Left renal pelvis (tissue), 4 donors: ENCODE data around the gene FLACC1. TPM values are rescaled to one million over a fixed set of nuclear protein-coding genes. Genes with fewer than 3 reads are reported as not detected.
"Not testable (repeated sequence)": the region's sequence is repeated elsewhere in the genome, so short reads cannot be mapped to it uniquely, and the experiment has no call there.

Experiments used
- DNase-seq, 4 donors: peaks; one replicate each; pipeline ENCODE4 v3.0.0-alpha.2; 2013; ENCODE audit warnings: low read depth in 4 of 4, low spot score in 3 of 4
- polyA plus RNA-seq, 4 donors: library from polyadenylated mRNA; unstranded; fragments of 120-200 nt; gene quantifications; one replicate each; pipeline ENCODE4 v1.2.1, GENCODE V29; 2013; ENCODE audit not compliant: insufficient read length in 4 of 4

The FLACC1 gene
- polyA plus RNA-seq, 4 donors: 1.8 to 3.1 (median 2.1) TPM

DNA sequence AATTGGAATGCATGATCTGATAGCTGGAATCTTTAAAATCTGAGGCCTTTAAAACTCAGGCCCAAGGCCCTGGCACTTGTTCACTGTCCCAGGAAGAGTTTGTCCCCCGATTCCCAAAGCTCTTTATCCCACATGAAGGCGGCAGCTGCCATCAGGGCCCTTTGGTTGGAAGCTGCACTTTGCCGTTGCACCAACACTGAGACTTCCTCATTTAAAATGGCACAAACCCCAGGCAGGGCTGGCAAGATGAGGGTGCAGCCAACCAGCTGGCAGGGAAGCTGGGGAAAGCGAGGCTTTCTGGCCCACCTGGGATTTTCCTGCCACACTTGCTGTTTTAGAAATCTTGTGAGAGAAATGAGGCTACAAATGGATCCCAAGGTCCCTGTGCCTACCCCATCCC lies 6.3 kb downstream of the FLACC1 start:
- DNase-seq: no peak

DNA sequence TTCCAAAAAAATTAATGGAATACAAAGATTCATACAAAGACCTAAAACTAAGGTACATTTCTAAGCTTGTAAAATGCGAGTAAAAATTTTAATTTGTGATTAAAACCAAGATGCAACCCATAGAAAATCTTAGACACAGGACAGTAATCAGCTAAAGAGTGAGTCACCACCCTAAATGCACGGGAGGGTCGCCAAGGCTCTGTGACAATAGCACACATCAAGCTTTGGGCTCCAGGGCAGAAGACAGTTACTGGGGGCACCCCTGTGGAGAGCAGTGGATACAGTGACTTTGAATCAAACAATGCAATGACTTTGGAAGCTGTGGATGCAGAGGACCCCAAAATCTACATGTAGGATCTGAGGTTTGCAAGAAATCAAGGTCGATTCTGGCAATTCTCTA lies 7.5 kb downstream of the FLACC1 start:
- no peak for DNase-seq

DNA sequence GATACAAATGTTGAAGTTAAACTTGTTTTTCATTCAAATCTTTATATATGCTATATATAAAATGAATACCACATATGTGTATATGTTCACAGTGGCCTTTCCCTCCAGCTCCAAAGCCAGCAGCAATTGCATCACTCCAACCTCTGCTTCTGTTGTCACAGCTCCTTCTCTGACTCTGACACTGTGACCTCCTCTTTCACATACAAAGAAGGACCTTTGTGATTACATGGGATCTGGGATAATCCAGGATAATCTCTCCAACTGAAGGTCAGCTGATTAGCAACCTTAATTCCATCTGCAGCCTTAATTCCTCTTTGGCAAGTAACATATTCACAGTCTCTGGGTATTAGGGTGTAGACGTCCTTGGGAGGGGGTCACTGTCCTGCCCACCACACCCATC lies 8.4 kb downstream of the FLACC1 start:
- no peak for DNase-seq

DNA sequence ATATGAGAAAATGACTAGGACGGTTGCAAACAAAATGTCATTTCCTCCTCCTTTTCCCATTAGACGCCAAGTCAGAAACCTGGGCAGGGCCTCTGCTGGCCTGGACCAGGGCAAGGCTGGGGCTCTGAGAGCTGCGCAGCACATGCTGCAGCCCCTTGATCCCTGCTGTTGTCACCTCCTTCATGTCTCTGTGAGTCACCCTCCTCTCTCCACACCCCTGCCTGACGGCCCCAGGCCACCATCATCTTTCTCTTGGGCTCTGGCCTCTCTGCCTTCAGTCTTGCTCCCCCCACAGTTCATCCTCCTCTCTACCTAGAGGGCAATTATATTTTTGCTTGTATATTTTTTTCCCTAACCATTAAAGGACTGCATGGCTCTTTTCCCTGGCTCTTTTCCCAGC lies 10.0 kb downstream of the FLACC1 start:
- no peak for DNase-seq

DNA sequence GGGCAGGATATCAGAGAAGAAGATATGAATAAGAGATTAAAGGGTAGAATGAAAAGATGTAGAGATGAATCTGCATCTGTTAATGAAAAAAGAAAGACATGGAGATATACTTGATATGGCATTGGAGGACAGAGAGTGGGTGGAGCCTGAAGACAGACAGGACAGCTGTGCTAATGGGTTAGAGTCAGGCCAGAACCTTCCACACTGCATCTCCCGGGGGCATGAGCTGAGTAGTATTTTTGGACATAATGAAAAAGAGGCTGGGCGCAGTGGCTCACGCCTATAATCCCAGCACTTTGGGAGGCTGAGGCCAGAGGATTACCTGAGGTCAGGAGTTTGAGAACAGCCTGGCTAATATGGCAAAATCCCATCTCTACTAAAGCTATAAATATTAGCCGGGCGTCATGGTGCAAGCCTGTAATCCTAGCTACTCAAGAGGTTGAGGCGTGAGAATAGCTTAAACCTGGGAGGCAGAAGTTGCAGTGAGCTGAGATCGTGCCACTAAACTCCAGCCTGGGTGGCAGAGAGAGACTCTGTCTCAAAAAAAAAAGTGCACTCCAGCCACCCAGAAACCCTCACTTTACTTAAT lies 11.4 kb downstream of the FLACC1 start:
- no peak for DNase-seq

DNA sequence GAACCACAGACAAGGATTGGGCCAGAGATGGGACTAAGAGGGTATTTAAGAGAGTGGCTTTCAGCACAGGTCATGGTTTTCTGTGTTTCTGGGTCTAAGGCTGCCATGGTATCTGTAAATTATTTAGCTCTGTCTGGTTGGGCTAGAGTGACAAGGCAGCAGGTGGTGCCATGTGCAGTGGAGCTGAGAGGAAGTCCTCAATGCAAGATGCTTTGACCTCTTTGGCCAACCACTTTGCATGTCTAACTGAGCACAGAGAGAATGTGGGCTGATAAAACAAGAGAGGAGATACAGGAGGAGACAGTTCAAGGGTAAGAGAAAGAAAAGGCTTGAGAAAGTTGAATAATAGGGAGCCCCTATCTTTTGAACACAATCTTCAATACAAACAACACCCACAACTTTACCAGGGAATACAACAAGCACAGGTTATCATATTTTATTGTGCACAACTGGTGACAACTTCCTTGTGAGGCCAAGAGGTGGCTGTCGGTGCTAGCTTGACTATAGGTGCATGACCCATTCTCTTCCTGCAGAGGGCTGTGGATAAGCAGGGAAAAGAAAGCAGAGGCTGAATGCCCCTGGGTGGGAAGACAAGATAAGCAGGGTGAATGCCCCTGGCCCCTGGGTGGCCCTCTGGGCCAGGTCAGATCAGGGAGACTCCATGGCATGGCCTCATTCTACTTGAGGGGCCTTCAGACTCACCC lies 12.3 kb downstream of the FLACC1 start:
- DNase-seq: no peak

DNA sequence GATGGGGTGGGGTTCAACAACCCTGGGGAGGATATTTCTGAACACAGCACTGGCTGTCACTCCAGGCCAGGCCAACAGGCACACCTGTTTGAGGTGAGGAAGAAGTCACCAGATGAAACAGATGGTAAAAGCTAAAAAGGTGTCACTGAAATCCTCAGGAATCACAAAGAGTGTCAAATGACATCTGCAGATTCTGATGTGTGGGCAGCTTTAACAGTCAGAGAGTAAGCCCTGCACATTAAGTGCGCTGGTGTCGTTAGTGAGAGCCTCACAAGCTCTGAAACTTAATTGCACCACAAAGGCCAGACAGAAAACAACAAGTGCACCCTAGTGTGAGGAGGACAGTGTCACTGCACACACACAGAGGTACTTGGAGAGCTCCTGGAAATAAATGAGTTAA lies 13.6 kb downstream of the FLACC1 start:
- no peak for DNase-seq

DNA sequence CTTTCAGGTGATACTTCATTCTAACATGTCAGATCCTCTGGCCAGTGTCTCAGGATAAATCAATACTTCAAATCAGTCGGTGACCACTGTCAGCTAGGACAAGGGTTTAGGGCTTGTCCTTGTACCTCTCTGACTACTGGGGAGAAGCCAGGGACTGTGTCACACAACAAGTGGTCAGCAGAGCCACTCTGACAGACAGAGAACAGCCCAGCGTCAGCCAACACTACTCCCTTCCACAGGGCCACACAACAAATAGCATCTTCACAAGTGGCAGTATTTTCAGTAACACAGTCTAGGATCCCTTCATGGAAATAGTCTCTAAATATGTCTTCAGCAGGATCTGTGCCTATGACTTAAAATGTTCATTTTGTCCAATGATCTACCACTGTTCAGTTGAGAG lies 14.2 kb downstream of the FLACC1 start:
- no peak for DNase-seq

DNA sequence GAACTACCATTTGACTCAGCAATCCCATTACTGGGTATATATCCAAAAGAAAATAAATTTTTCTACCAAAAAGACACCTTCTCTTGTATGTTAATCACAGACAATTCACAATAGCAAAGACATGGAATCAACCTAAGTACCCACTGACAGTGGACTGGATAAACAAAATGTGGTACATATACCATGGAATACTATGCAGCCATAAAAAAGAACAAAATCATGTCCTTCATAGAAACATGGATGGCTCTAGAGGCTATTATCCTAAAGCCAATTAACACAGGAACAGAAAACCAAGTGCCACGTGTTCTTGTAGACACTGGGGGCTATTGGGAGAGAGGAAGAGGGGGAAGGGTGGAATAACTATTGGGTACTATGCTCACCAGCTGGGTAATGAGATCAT lies 27.7 kb downstream of the FLACC1 start:
- no peak for DNase-seq

DNA sequence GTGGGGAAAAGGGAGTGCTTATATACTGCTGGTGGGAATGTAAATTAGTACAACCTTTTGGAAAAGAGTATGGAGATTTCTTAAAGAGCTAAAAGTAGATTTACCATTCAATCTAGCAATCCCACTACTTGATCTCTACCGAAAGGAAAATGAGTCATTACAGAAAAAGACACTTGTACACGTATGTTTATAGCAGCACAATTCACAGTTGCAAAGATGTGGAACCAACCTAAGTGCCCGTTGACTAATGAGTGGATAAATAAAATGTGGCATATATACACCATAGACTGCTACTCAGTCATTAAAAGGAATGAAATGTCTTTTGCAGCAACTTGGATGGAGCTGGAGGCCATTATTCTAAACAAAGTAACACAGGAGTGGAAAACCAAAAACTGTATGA lies 29.5 kb downstream of the FLACC1 start:
- DNase-seq: no peak

DNA sequence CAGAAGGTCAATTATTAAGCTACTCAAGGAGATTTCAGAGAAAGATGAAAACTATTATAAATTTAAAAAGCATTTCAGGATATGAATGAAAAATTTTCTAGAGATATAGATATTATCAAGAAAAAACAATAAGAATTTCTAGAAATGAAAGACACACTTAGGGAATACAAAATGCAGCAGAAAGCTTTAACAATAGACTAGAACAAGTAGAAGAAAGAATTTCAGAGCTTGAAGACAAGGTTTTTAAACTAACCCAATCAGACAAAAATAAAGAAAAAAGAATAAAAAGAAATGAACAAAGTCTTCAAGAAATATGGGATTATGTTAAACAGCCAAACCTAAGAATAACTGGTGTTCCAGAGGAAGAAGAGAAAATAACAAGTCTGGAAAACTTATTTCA lies 34.4 kb downstream of the FLACC1 start:
- no peak for DNase-seq

DNA sequence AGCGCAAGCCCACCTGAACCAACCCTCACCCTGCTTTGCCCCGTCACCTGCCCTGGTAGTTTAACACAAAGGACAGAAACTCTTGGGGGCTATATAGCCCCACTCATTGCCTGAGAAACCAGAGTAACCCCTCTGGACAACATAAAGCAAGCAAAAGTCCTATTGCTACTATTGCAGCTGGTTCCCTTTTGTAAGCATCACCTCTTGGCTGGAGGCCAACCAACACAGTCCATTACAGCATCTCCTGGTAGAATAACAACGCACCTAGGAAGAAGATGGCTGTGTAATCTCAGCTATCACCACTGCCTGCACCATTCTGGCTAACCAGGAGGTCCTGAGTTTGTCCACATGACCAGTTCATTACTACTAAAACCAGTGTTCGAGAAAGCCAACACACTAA lies 36.4 kb downstream of the FLACC1 start:
- DNase-seq: no peak

DNA sequence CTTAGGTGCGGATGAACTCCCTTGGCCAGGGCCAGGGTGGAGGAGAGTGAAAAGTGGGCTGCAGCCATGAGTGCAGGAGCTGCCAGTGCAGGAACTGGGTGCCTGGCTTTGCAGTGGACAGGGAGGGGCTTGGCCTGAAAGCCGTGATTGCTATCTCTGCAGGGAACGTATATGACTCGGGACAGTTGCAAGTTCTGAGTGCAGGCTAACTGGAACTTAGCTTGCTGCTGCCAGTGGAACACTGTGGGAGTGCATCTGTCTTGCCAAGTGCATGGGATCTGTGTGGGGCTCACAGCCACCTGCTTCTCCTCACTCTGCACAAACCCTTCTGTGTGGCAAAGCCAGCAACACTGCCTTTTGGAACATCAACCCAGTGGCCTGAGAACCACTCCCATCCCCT lies 36.9 kb downstream of the FLACC1 start:
- DNase-seq: no peak

DNA sequence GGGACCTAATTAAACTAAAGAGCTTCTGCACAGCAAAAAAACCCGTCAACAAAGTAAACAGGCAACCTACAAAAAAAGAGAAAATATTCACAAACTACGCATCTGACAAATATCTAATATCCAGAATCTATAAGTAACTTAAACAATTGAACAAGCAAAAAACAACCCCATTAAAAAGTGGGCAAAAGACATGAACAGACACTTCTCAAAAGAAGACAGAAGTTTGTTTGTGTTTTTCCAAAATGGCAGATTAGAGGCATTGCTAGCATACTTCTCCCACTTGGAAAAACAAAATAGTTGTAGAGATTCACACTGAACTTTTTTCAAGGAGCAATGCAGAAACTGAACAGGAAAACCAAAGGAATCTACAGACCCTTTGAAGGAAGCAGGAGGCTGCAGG lies 37.6 kb downstream of the FLACC1 start:
- no peak for DNase-seq

DNA sequence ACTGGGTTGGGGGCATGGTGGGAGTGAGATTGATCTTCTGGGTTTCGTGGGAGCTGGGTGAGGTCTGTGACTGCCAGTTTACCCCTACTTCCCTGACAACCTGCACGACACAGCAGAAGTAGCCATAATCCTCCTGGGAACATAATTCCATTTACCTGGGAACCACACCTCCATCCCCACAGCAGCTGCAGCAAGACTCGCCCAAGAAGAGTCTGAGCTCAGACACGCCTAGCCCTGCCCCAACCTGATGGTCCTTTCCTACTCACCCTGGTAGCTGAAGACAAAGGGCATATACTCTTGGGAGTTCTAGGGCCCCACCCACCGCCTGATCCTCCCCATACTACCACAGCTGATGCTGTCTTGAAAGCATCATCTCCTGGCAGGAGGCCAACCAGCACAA lies 43.8 kb downstream of the FLACC1 start:
- DNase-seq: no peak

DNA sequence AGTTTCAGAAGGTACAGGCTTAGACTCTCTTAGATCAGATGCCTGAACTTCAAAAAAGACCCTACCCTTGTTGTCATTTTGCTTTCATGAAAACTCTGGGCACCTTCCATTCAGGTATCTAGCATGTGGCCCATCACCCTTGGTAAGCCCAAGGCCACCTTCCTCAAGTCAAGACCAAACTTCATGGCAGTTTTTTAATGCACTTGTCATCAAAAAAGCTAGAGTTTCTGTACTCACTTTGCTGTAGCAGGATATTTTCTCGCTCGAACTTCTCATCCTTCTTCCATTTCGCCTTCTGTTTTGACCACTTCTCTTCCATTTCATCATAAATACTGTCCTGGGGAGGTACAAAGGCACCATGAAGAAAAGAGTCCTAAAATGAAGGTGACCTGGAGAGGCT lies 48.2 kb downstream of the FLACC1 start:
- no peak for DNase-seq

DNA sequence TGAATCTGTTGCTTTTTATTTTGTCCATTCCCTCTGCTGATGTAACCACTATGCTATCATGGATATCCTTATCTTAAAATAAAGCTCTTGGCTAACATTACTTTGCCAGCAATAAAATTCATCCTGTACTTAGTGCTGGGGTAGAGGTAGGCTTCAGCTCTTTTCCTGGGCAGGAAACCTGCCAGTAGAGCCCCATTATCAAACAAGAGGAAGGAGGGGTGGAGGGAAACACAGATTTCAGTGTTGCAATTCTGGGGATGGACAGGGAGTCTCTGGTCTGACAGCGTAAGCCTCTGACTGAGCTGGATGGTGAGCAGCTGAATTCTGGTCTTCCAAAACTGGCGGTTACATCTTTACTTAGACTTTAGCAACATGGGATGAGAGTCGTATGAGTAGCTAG lies 49.3 kb downstream of the FLACC1 start:
- DNase-seq: no peak

DNA sequence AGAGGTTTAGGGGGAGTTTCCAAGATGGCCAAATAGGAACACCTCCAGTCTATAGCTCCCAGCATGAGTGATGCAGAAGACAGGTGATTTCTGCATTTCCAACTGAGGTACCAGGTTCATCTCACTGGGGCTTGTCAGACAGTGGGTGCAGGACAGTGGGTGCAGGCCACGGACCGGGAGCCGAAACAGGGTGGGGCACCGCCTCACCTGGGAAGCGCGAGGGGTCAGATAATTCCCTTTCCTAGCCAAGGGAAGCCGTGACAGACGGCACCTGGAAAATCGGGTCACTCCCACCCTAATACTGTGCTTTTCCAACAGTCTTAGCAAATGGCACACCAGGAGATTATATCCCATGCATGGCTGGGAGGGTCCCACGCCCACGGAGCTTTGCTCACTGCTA lies 57.2 kb downstream of the FLACC1 start:
- not testable (repeated sequence) for DNase-seq

DNA sequence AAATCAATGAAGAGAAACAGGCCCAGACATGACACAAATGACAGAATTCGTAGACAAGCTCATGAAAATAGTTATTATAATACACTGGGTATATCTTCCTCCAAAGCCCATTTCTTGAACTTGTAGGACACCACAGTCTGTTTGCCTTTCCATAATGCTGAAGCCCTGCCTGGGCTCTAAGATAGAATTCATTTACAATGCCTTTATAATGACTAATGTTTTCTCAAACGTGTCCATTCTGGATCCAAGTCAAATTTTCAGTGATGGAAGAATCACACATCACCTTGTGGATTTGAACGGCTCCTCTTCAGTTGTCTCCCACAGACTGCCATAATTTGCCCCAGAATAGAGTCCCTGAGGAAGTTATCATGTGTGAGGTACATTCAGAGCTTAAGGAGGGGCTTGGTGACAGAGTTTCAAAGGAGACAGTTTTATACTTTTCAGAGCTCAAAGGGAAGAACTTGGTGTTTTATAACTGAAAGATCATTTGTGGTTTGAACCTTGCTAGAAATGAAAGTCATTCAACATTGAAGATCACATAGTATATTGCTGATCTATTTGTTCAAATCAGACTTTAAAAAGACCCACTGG lies 58.6 kb downstream of the FLACC1 start:
- no peak for DNase-seq

DNA sequence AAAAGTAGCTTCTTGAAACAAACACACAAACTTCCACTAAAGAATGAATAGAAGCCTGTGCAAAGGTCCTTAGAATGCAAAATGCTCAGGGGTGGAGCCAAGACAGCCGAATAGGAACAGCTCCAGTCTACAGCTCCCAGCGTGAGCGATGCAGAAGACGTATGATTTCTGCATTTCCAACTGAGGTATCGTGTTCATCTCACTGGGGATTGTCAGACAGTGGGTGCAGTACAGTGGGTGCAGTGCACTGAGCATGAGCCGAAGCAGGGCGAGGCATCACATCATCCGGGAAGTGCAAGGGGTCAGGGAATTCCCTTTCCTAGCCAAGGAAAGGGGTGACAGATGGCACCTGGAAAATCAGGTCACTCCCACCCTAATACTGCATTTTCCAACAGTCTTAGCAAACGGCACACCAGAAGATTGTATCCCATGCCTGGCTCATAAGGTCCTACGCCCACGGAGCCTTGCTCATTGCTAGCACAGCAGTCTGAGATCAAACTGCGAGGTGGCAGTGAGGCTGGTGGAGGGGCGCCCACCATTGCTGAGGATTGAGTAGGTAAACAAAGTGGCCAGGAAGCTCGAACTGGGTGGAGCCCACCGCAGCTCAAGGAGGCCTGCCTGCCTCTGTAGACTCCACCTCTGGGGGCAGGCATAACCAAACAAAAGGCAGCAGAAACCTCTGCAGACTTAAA lies 66.5 kb downstream of the FLACC1 start:
- DNase-seq: not testable (repeated sequence)

DNA sequence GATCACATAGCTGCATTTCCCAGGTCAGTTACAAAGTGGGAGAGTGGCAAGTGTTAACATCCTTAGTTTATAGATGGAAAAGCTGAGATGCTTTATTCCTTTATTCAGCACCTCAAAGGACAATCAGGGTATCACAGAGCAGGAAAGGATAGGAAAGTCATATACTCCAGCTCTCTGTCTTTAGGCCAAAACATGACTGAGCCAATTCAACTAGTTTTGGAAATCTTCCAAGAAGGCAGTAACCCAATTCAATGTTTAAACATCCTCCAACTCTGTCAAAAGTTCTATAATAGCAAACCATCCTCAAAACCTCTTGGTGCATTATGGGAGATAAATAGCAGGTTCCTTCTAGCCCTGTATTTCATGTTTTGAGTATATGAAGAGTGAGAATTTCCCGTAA lies 71.6 kb downstream of the FLACC1 start:
- no peak for DNase-seq
